Small intestine (tissue), 7 donors: ENCODE results near the gene CLASRP. TPM values are rescaled to one million over a fixed set of nuclear protein-coding genes. Genes with fewer than 3 reads are reported as not detected.

Source experiments
- DNase-seq, 2 donors: peaks; one replicate each; pipeline versions ENCODE4 v3.0.0 to v3.0.0-alpha.2; 2013
- FAIRE-seq: peaks from 2 replicates; lab custom pipeline; 2012; peaks lifted over from hg19 to GRCh38; lab: Jason Lieb, UNC
- H3K27ac ChIP-seq, 3 donors: one replicate each; pipeline ENCODE4 v1.5.1; 2013; ENCODE audit warnings: low read length in 2 of 3, mild to moderate bottlenecking in 2 of 3, control low read depth in 1 of 3, inconsistent platforms in 1 of 3, low read depth in 1 of 3, moderate library complexity in 1 of 3
- H3K27me3 ChIP-seq, 3 donors: one replicate each; pipeline ENCODE4 v1.6.1; 2013; ENCODE audit warnings: low read length in 3 of 3, inconsistent platforms in 1 of 3; ENCODE audit not compliant: control insufficient read depth in 3 of 3, insufficient read depth in 3 of 3
- H3K36me3 ChIP-seq, 3 donors: one replicate each; pipeline ENCODE4 v1.6.1; 2013; ENCODE audit warnings: low read length in 3 of 3, inconsistent platforms in 1 of 3, low read depth in 1 of 3, mild to moderate bottlenecking in 1 of 3, moderate library complexity in 1 of 3; ENCODE audit not compliant: control insufficient read depth in 3 of 3, insufficient read depth in 2 of 3
- H3K4me1 ChIP-seq, 3 donors: one replicate each; pipeline ENCODE4 v1.6.1; 2013; ENCODE audit warnings: low read length in 2 of 3, inconsistent platforms in 1 of 3, low read depth in 1 of 3, mild to moderate bottlenecking in 1 of 3, moderate library complexity in 1 of 3; ENCODE audit not compliant: control insufficient read depth in 3 of 3, insufficient read depth in 2 of 3
- H3K4me3 ChIP-seq, 3 donors: one replicate each; pipeline ENCODE4 v1.5.1; 2013; ENCODE audit warnings: low read length in 3 of 3, control low read depth in 1 of 3, inconsistent platforms in 1 of 3, low read depth in 1 of 3, mild to moderate bottlenecking in 1 of 3, moderate library complexity in 1 of 3
- H3K9me3 ChIP-seq, 2 donors: one replicate each; pipeline ENCODE4 v1.6.1; 2013; ENCODE audit warnings: low read depth in 1 of 2, low read length in 1 of 2; ENCODE audit not compliant: control insufficient read depth in 2 of 2, insufficient read depth in 1 of 2
- WGBS, 3 donors: extraction: QIAGEN DNeasy Blood & Tissue Kit; methylation state at CpG; one replicate each; pipeline ENCODE4 v1.1.7; 2013; 5-methylcytosine and 5-hydroxymethylcytosine counted together
- polyA plus RNA-seq, 4 donors: library from polyadenylated mRNA; stranded (reverse) in 3 of 4; unstranded in 1 of 4; fragments of 200-250 nt in 3 of 4; fragments of 120-200 nt in 1 of 4; gene quantifications; one replicate each; pipeline versions ENCODE4 v1.2.1 to v1.2.3, GENCODE V29; 2013
- donor health status: healthy with polysubstance abuse.
- donor health status: control.
- donor health status: control.
- donor health status: Bipolar disorder and iron deficiency.
- donor health status: healthy.

Gene CLASRP
- polyA plus RNA-seq, 4 donors: 55.3 to 117 (median 80.4) TPM

- Histone ChIP-seq H3K27ac (no peak overlapping the region), H3K4me1 (no peaks in the 10 kb centered on the region), H3K9me3 (peaks cover 0 to 4% of the 10 kb centered on the region in 2 donors), H3K36me3 (peaks cover 12 to 54% (median 17%) of the 10 kb centered on the region in 3 donors), H3K27me3 (no peaks in the 10 kb centered on the region), H3K4me3 (no peak overlapping the region)
- DNase-seq: no peak
- WGBS, 3 donors: 93 to 98% (median 95%) methylated on average over 6 of the region's 6 CpGs
- FAIRE-seq: no peak
These were observed 8.0 kb upstream of the CLASRP start for GRCh38 chr19:45030825-45031224.

- H3K4me3 ChIP-seq: no peak overlapping the region
- no peak for DNase-seq
- H3K36me3 ChIP-seq: peaks cover 12 to 61% (median 15%) of the 10 kb centered on the region in 3 donors
- no peak for FAIRE-seq
- peaks cover 0 to 5% of the 10 kb centered on the region in 2 donors for H3K9me3 ChIP-seq
- H3K27me3 ChIP-seq: no peaks in the 10 kb centered on the region
- WGBS, 3 donors: 81 to 94% (median 93%) methylated on average over 18 of the region's 18 CpGs
- H3K27ac ChIP-seq: no peak overlapping the region
- H3K4me1 ChIP-seq: no peaks in the 10 kb centered on the region
These were observed 6.4 kb upstream of the CLASRP start for GRCh38 chr19:45032421-45032820.

DNA sequence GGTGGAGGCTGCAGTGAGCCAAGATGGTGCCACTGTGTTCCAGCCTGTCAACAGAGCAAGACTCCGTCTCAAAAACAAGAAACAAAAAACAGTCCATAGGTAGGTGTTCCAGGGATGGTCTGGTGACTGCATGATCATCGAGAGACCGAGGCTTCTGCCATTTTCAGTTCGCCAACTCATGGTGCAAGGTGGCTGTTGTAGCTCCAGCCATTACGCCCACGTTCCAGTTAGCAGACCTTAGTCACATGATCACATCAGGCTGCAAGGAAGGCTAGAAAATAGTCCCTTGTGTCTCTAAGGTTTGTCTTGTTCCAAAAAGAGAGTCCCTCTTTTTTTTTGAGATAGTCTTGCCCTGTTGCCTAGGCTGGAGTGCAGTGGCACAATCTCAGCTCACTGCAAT, 3.1 kb upstream of the CLASRP start:
- Histone ChIP-seq H3K9me3 (peaks cover 0 to 5% of the 10 kb centered on the region in 2 donors), H3K27ac (no peak overlapping the region), H3K27me3 (no peaks in the 10 kb centered on the region), H3K36me3 (peaks cover 8 to 59% (median 8%) of the 10 kb centered on the region in 3 donors), H3K4me3 (no peak overlapping the region), H3K4me1 (peaks cover 0 to 12% (median 7%) of the 10 kb centered on the region in 3 donors)
- WGBS, 3 donors: 94 to 99% (median 98%) methylated on average over 6 of the region's 6 CpGs
- DNase-seq (no peak), FAIRE-seq (no peak)

DNA sequence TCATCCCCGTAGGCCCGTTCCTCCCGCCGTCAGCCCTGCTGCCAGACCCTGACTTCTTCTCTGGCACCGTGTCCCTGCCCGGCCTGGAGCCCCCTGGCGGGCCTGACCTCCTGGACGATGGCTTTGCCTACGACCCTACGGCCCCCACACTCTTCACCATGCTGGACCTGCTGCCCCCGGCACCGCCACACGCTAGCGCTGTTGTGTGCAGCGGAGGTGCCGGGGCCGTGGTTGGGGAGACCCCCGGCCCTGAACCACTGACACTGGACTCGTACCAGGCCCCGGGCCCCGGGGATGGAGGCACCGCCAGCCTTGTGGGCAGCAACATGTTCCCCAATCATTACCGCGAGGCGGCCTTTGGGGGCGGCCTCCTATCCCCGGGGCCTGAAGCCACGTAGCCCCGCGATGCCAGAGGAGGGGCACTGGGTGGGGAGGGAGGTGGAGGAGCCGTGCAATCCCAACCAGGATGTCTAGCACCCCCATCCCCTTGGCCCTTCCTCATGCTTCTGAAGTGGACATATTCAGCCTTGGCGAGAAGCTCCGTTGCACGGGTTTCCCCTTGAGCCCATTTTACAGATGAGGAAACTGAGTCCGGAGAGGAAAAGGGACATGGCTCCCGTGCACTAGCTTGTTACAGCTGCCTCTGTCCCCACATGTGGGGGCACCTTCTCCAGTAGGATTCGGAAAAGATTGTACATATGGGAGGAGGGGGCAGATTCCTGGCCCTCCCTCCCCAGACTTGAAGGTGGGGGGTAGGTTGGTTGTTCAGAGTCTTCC, 1.3 kb upstream of the CLASRP start:
- Histone ChIP-seq H3K4me3 (peak overlapping the region in 1 of 3 donors; percentile 89), H3K4me1 (peaks cover 0 to 16% (median 7%) of the 10 kb centered on the region in 3 donors), H3K27ac (no peak overlapping the region), H3K36me3 (peaks cover 8 to 68% (median 10%) of the 10 kb centered on the region in 3 donors), H3K27me3 (no peaks in the 10 kb centered on the region), H3K9me3 (peaks cover 0 to 5% of the 10 kb centered on the region in 2 donors)
- FAIRE-seq (no peak), DNase-seq (no peak)
- WGBS, 3 donors: 91 to 96% (median 94%) methylated on average over 33 to 37 of the region's 37 CpGs

- 72 to 78% (median 76%) methylated on average over 19 of the region's 19 CpGs for WGBS, 3 donors
- peak overlapping the region in 2 of 3 donors; percentile 89 to 97 for H3K4me3 ChIP-seq
- DNase-seq (no peak), FAIRE-seq (no peak)
- H3K27ac ChIP-seq: peak overlapping the region in 1 of 3 donors; percentile 99
- H3K27me3 ChIP-seq: no peaks in the 10 kb centered on the region
- peaks cover 0 to 5% of the 10 kb centered on the region in 2 donors for H3K9me3 ChIP-seq
- peaks cover 0 to 24% (median 7%) of the 10 kb centered on the region in 3 donors for H3K4me1 ChIP-seq
- H3K36me3 ChIP-seq: peaks cover 10 to 72% (median 14%) of the 10 kb centered on the region in 3 donors
These were observed 1.4 kb downstream of the CLASRP start for GRCh38 chr19:45040059-45040771.

GRCh38 chr19:45041125-45041524, 2.3 kb downstream of the CLASRP start:
- Histone ChIP-seq H3K9me3 (no peaks in the 10 kb centered on the region), H3K36me3 (peaks cover 10 to 74% (median 11%) of the 10 kb centered on the region in 3 donors), H3K27ac (no peak overlapping the region), H3K27me3 (no peaks in the 10 kb centered on the region), H3K4me3 (no peak overlapping the region), H3K4me1 (peaks cover 0 to 33% (median 7%) of the 10 kb centered on the region in 3 donors)
- 84 to 90% (median 89%) methylated on average over 6 of the region's 6 CpGs for WGBS, 3 donors
- DNase-seq (no peak), FAIRE-seq (no peak)

GRCh38 chr19:45045671-45046353, 7.0 kb downstream of the CLASRP start:
- H3K27me3 ChIP-seq: no peaks in the 10 kb centered on the region
- 14 to 57% (median 41%) methylated on average over 14 of the region's 14 CpGs for WGBS, 3 donors
- DNase-seq (peak; percentile 72 to 83), FAIRE-seq (no peak)
- H3K9me3 ChIP-seq: no peaks in the 10 kb centered on the region
- peak overlapping the region; percentile 49 to 84 (median 52) for H3K27ac ChIP-seq
- H3K4me3 ChIP-seq: no peak overlapping the region
- peaks cover 7 to 72% (median 11%) of the 10 kb centered on the region in 3 donors for H3K36me3 ChIP-seq
- peaks cover 0 to 30% (median 3%) of the 10 kb centered on the region in 3 donors for H3K4me1 ChIP-seq

DNA sequence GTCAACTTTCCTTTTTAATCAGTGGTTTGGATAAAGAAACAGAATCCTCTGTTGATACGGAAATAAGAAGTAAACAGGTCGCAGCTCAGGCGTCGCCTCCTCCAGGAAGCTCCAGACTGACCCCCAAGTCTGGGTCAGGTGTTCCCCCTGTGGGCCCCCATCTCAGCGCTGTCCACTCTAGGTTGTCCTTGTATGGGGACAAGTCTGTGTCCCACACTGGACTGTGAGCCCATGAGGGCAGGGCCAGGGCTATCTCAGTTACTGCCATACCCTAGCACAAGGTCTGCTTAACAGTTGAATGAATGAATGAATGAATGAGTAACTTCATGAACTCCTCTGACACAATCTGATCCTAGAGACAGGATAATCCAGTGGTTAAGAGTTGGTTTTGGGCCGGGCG, 7.5 kb downstream of the CLASRP start:
- peak overlapping the region; percentile 49 to 84 (median 52) for H3K27ac ChIP-seq
- H3K4me3 ChIP-seq: no peak overlapping the region
- no peak for FAIRE-seq
- H3K4me1 ChIP-seq: peaks cover 2 to 34% (median 3%) of the 10 kb centered on the region in 3 donors
- no peaks in the 10 kb centered on the region for H3K9me3 ChIP-seq
- peak in 1 of 2 donors; percentile 26 for DNase-seq
- 60 to 74% (median 65%) methylated on average over 7 of the region's 7 CpGs for WGBS, 3 donors
- peaks cover 7 to 69% (median 11%) of the 10 kb centered on the region in 3 donors for H3K36me3 ChIP-seq
- no peaks in the 10 kb centered on the region for H3K27me3 ChIP-seq
